Pulmonary artery endothelial cell (primary cell): ENCODE results near the gene EXPH5. TPM values are rescaled to one million over a fixed set of nuclear protein-coding genes. Genes with fewer than 3 reads are reported as not detected.
A peak's percentile ranks its signal among the peaks of the same experiment; 100 is the strongest.
"Not testable (repeated sequence)": the region's sequence is repeated elsewhere in the genome, so short reads cannot be mapped to it uniquely, and the experiment has no call there.

ENCODE experiments used
- DNase-seq: peaks from one replicate; pipeline ENCODE4 v3.0.0-alpha.2; 2011; ENCODE audit warnings: low read depth, low spot score
- total RNA-seq: library from RNA; depleted of rRNA; stranded (reverse); fragments of >200 nt; gene quantifications from 2 replicates; pipeline ENCODE4 v1.2.3, GENCODE V29; 2014

The EXPH5 gene
- total RNA-seq: under 0.01 and 0.07 TPM in 2 replicates

- DNase-seq: no peak
Measured at GRCh38 chr11:108593214-108593922, at the start of gene EXPH5. Gene EXPH5 (minus strand): TSS chr11:108593768. CDS start chr11:108593536, 232 bp downstream.

GRCh38 chr11:108641752-108642151 lies 48.2 kb upstream of the EXPH5 start:
- not testable (repeated sequence) for DNase-seq

GRCh38 chr11:108639146-108639545 lies 45.6 kb upstream of the EXPH5 start:
- no peak for DNase-seq

GRCh38 chr11:108636222-108636621 lies 42.7 kb upstream of the EXPH5 start:
- no peak for DNase-seq

- no peak for DNase-seq
Measured at GRCh38 chr11:108635106-108635505, 41.5 kb upstream of the EXPH5 start.

GRCh38 chr11:108632041-108632704 lies 38.6 kb upstream of the EXPH5 start:
- no peak for DNase-seq

- DNase-seq: no peak
Measured at GRCh38 chr11:108629274-108629673, 35.7 kb upstream of the EXPH5 start.

- no peak for DNase-seq
Measured at GRCh38 chr11:108628812-108629211, 35.2 kb upstream of the EXPH5 start.

- no peak for DNase-seq
Measured at GRCh38 chr11:108628326-108628725, 34.8 kb upstream of the EXPH5 start.

GRCh38 chr11:108624196-108624925 lies 30.8 kb upstream of the EXPH5 start:
- DNase-seq: no peak

GRCh38 chr11:108622341-108622740 lies 28.8 kb upstream of the EXPH5 start:
- DNase-seq: no peak

- no peak for DNase-seq
Measured at GRCh38 chr11:108620958-108621772, 27.6 kb upstream of the EXPH5 start.

GRCh38 chr11:108618529-108618928 lies 25.0 kb upstream of the EXPH5 start:
- DNase-seq: no peak

GRCh38 chr11:108617055-108617454 lies 23.5 kb upstream of the EXPH5 start:
- DNase-seq: no peak

GRCh38 chr11:108616549-108616948 lies 23.0 kb upstream of the EXPH5 start:
- DNase-seq: peak; percentile 69

- DNase-seq: no peak
Measured at GRCh38 chr11:108614086-108614485, 20.5 kb upstream of the EXPH5 start.

- no peak for DNase-seq
Measured at GRCh38 chr11:108609682-108610081, 16.1 kb upstream of the EXPH5 start.

- no peak for DNase-seq
Measured at GRCh38 chr11:108608548-108608947, 15.0 kb upstream of the EXPH5 start.

- DNase-seq: no peak
Measured at GRCh38 chr11:108606495-108607160, 13.1 kb upstream of the EXPH5 start.

- DNase-seq: no peak
Measured at GRCh38 chr11:108606070-108606469, 12.5 kb upstream of the EXPH5 start.

GRCh38 chr11:108602818-108603217 lies 9.2 kb upstream of the EXPH5 start:
- not testable (repeated sequence) for DNase-seq
